HuH-7.5 (cell line): ENCODE measurements around the gene BCL7B.
"Not testable (repeated sequence)": the region's sequence is repeated elsewhere in the genome, so short reads cannot be mapped to it uniquely, and the experiment has no call there.

Source experiments
- DNase-seq: peaks from one replicate; pipeline ENCODE4 v3.0.0; 2011; ENCODE audit warnings: low spot score

BCL7B gene

GRCh38 chr7:73572767-73573186 lies 15.3 kb upstream of the BCL7B start:
- DNase-seq: no peak

- no peak for DNase-seq
These were observed 13.5 kb upstream of the BCL7B start for GRCh38 chr7:73570977-73571376.

- no peak for DNase-seq
These were observed 13.0 kb upstream of the BCL7B start for GRCh38 chr7:73570521-73570920.

GRCh38 chr7:73569042-73569608 lies 11.6 kb upstream of the BCL7B start:
- no peak for DNase-seq

- no peak for DNase-seq
These were observed 10.6 kb upstream of the BCL7B start for GRCh38 chr7:73567846-73568685.

GRCh38 chr7:73567140-73567539 lies 9.7 kb upstream of the BCL7B start:
- no peak for DNase-seq

GRCh38 chr7:73566431-73566830 lies 8.9 kb upstream of the BCL7B start:
- not testable (repeated sequence) for DNase-seq

GRCh38 chr7:73565675-73566340 lies 8.3 kb upstream of the BCL7B start:
- DNase-seq: no peak

- DNase-seq: no peak
These were observed 2.8 kb upstream of the BCL7B start for GRCh38 chr7:73560109-73560835.

- DNase-seq: peak; percentile 89
These were observed 438 bp downstream of the BCL7B start for GRCh38 chr7:73557108-73557396.

- DNase-seq: no peak
These were observed 1.0 kb downstream of the BCL7B start for GRCh38 chr7:73556208-73557107.

- DNase-seq: no peak
These were observed 2.0 kb downstream of the BCL7B start for GRCh38 chr7:73555411-73555982.

- not testable (repeated sequence) for DNase-seq
These were observed 7.4 kb downstream of the BCL7B start for GRCh38 chr7:73550093-73550492.

- no peak for DNase-seq
These were observed 8.3 kb downstream of the BCL7B start for GRCh38 chr7:73549176-73549575.

GRCh38 chr7:73547841-73548240 lies 9.6 kb downstream of the BCL7B start:
- no peak for DNase-seq

GRCh38 chr7:73544678-73545077 lies 12.8 kb downstream of the BCL7B start:
- DNase-seq: no peak

GRCh38 chr7:73541722-73542121 lies 15.8 kb downstream of the BCL7B start:
- no peak for DNase-seq

GRCh38 chr7:73539709-73540108 lies 17.8 kb downstream of the BCL7B start:
- DNase-seq: no peak

- not testable (repeated sequence) for DNase-seq
These were observed 19.0 kb downstream of the BCL7B start for GRCh38 chr7:73538510-73538909.

- DNase-seq: no peak
These were observed 20.4 kb downstream of the BCL7B start for GRCh38 chr7:73537051-73537450.

- DNase-seq: no peak
These were observed 21.0 kb downstream of the BCL7B start for GRCh38 chr7:73536479-73536878.
